ENCODE measurements around the gene MCEMP1. TPM values are rescaled to one million over a fixed set of nuclear protein-coding genes. Genes with fewer than 3 reads are reported as not detected.

MCEMP1 gene
- polyA plus RNA-seq, 1 donor from 2014 or later, result not detected

GRCh38 chr19:7669641-7670040 lies 7.2 kb upstream of the MCEMP1 start:
- TF ChIP-seq SMC3 (conservative IDR thresholded peaks at IDR 0.05; ENCODE audit: poor library complexity) (no peak), EP300 (conservative IDR thresholded peaks at IDR 0.05; ENCODE audit: poor library complexity, severe bottlenecking) (no peak), CTCF (IDR thresholded peaks at IDR 0.05; ENCODE audit: poor library complexity, severe bottlenecking) (no peak), MXI1 (conservative IDR thresholded peaks at IDR 0.05; ENCODE audit: poor library complexity, severe bottlenecking) (no peak), EZH2 (IDR thresholded peaks at IDR 0.05; ENCODE audit: borderline replicate concordance, insufficient read depth, low read length, poor library complexity, severe bottlenecking) (no peak), RAD21 (conservative IDR thresholded peaks at IDR 0.05) (no peak), REST (IDR thresholded peaks at IDR 0.05; ENCODE audit: borderline replicate concordance) (no peak), POLR2AphosphoS5 (IDR thresholded peaks at IDR 0.05) (no peak), TAF1 (IDR thresholded peaks at IDR 0.05; ENCODE audit: low read depth) (no peak)
- Histone ChIP-seq H4K20me1 (ENCODE audit: insufficient read depth) (no peaks in the 10 kb centered on the region), H3K79me2 (replicated peaks; ENCODE audit: insufficient read depth, low read length) (no peaks in the 10 kb centered on the region), H3K9me2 (ENCODE audit: insufficient read depth, low read length) (no peaks in the 10 kb centered on the region), H3K27me3 (ENCODE audit: insufficient read depth, low read depth, low read length) (peaks cover 13% of the 10 kb centered on the region), H3K9me3 (ENCODE audit: low read length) (no peaks in the 10 kb centered on the region), H3K4me3 (ENCODE audit: low read length) (no peak overlapping the region), H3K36me3 (ENCODE audit: insufficient read depth, low read length) (no peaks in the 10 kb centered on the region), H3K4me2 (ENCODE audit: low read length) (no peak overlapping the region), H3K27ac (ENCODE audit: low read length) (no peak overlapping the region), H2AFZ (ENCODE audit: low read depth, low read length) (no peak overlapping the region), H3F3A (ENCODE audit: insufficient read depth, low read length, poor library complexity, severe bottlenecking) (no peaks in the 10 kb centered on the region), H3K9ac (ENCODE audit: low read length) (no peak overlapping the region)

GRCh38 chr19:7670150-7670783 lies 6.6 kb upstream of the MCEMP1 start:
- Histone ChIP-seq H4K20me1 (ENCODE audit: insufficient read depth) (no peaks in the 10 kb centered on the region), H3K79me2 (replicated peaks; ENCODE audit: insufficient read depth, low read length) (no peaks in the 10 kb centered on the region), H3K4me3 (ENCODE audit: low read length) (peak overlapping the region; percentile 54), H3F3A (ENCODE audit: insufficient read depth, low read length, poor library complexity, severe bottlenecking) (no peaks in the 10 kb centered on the region), H3K27ac (ENCODE audit: low read length) (no peak overlapping the region), H3K9me2 (ENCODE audit: insufficient read depth, low read length) (no peaks in the 10 kb centered on the region), H3K9ac (ENCODE audit: low read length) (no peak overlapping the region), H3K36me3 (ENCODE audit: insufficient read depth, low read length) (no peaks in the 10 kb centered on the region), H3K9me3 (ENCODE audit: low read length) (no peaks in the 10 kb centered on the region), H3K4me2 (ENCODE audit: low read length) (no peak overlapping the region), H3K27me3 (ENCODE audit: insufficient read depth, low read depth, low read length) (peaks cover 13% of the 10 kb centered on the region), H2AFZ (ENCODE audit: low read depth, low read length) (no peak overlapping the region)
- TF ChIP-seq TAF1 (IDR thresholded peaks at IDR 0.05; ENCODE audit: low read depth) (no peak), CTCF (IDR thresholded peaks at IDR 0.05; ENCODE audit: poor library complexity, severe bottlenecking) (no peak), EP300 (conservative IDR thresholded peaks at IDR 0.05; ENCODE audit: poor library complexity, severe bottlenecking) (no peak), REST (IDR thresholded peaks at IDR 0.05; ENCODE audit: borderline replicate concordance) (no peak), EZH2 (IDR thresholded peaks at IDR 0.05; ENCODE audit: borderline replicate concordance, insufficient read depth, low read length, poor library complexity, severe bottlenecking) (no peak)
